Peyer's patch (tissue), 4 donors: Measurements from ENCODE around the gene IRF8. TPM values are rescaled to one million over a fixed set of nuclear protein-coding genes. Genes with fewer than 3 reads are reported as not detected.

Source experiments
- DNase-seq, 3 donors: peaks; one replicate each; pipeline ENCODE4 v3.0.0-alpha.2; 2017 to 2019
- H3K27ac ChIP-seq, 4 donors: fragments of 200-600 bp; sonication (generic); one replicate each; pipeline ENCODE4 v1.5.1; 2016 to 2019
- H3K27me3 ChIP-seq, 2 donors: fragments of 200-600 bp; sonication (generic); one replicate each; pipeline ENCODE4 v1.5.1; 2019
- H3K36me3 ChIP-seq, 3 donors: fragments of 200-600 bp; sonication (generic); one replicate each; pipeline ENCODE4 v1.5.1; 2016 to 2019
- H3K4me1 ChIP-seq, 4 donors: fragments of 200-600 bp; sonication (generic); one replicate each; pipeline ENCODE4 v1.5.1; 2016 to 2019
- H3K4me3 ChIP-seq, 4 donors: fragments of 200-600 bp; sonication (generic); 1 replicate in 3 of 4; 2 replicates in 1 of 4; pipeline ENCODE4 v1.5.1; 2016 to 2019; ENCODE audit warnings: mild to moderate bottlenecking in 1 of 4
- H3K9me3 ChIP-seq, 4 donors: fragments of 200-600 bp; sonication (generic); one replicate each; pipeline ENCODE4 v1.5.1; 2016 to 2019; ENCODE audit warnings: mild to moderate bottlenecking in 1 of 4
- POLR2A ChIP-seq, 2 donors: fragments of 450-650 bp; IDR thresholded peaks; one replicate each; pipeline ENCODE4 v1.5.1; 2017; ENCODE audit warnings: antibody characterized with exemption in 2 of 2, mild to moderate bottlenecking in 2 of 2, moderate library complexity in 2 of 2
- small RNA-seq, 2 donors: library from RNA; depleted of rRNA; stranded (forward); fragments of <200 nt; gene quantifications; one replicate each; pipeline ENCODE3, GENCODE V24; 2016
- total RNA-seq, 4 donors: library from RNA; depleted of rRNA; stranded (reverse); fragments of >200 nt; gene quantifications; one replicate each; pipeline ENCODE4 v1.1.0, GENCODE V29; 2016
- TF ChIP-seq, protein P1 (sequence below), 6 experiments: fragments of 450-650 bp in 4 of 6; fragments of 200-600 bp in 2 of 6; sonication (generic) in 1 of 6; IDR thresholded peaks; one replicate each; pipeline ENCODE4 v1.5.1; 2017 to 2019; ENCODE audit warnings: antibody characterized with exemption in 6 of 6, mild to moderate bottlenecking in 3 of 6, moderate library complexity in 1 of 6

IRF8 gene
- total RNA-seq, 4 donors from 2014 or later = 39.8 to 191 (median 93.2) TPM

DNA sequence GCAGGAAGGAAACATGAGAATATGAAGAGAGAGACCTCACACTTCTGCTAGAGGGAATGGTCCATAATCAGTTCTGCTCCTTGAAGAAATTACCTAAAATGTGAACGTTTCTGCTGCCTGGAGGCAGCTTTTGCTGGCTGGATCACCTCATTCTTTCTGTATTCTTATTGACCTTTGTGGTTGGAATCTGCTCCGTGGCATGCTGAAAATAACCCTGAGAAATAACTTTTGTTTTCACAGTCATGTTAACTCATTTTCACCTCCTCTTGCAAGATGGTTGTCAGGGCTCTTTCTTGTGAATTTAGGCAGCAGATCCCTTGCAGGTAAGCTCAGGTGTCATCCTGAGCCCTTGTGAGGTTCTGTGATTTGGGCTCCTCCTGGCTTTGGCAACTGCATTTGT lies 70.2 kb downstream of the IRF8 start:
- TF ChIP-seq, protein P1, sequence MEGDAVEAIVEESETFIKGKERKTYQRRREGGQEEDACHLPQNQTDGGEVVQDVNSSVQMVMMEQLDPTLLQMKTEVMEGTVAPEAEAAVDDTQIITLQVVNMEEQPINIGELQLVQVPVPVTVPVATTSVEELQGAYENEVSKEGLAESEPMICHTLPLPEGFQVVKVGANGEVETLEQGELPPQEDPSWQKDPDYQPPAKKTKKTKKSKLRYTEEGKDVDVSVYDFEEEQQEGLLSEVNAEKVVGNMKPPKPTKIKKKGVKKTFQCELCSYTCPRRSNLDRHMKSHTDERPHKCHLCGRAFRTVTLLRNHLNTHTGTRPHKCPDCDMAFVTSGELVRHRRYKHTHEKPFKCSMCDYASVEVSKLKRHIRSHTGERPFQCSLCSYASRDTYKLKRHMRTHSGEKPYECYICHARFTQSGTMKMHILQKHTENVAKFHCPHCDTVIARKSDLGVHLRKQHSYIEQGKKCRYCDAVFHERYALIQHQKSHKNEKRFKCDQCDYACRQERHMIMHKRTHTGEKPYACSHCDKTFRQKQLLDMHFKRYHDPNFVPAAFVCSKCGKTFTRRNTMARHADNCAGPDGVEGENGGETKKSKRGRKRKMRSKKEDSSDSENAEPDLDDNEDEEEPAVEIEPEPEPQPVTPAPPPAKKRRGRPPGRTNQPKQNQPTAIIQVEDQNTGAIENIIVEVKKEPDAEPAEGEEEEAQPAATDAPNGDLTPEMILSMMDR (IDR thresholded peaks at IDR 0.05) = no peak
- TF ChIP-seq POLR2A (IDR thresholded peaks at IDR 0.05) = no peak
- no peak for DNase-seq
- Histone ChIP-seq H3K27ac (peak overlapping the region in 1 of 4 donors; percentile 0), H3K36me3 (no peaks in the 10 kb centered on the region), H3K27me3 (no peaks in the 10 kb centered on the region), H3K4me3 (no peak overlapping the region), H3K9me3 (no peaks in the 10 kb centered on the region), H3K4me1 (peaks cover 0 to 9% (median 4%) of the 10 kb centered on the region in 4 donors)

GRCh38 chr16:85969591-85969990 lies 70.6 kb downstream of the IRF8 start:
- Histone ChIP-seq H3K27me3 (no peaks in the 10 kb centered on the region), H3K9me3 (no peaks in the 10 kb centered on the region), H3K36me3 (no peaks in the 10 kb centered on the region), H3K27ac (peak overlapping the region in 1 of 4 donors; percentile 0), H3K4me3 (no peak overlapping the region), H3K4me1 (peaks cover 0 to 9% (median 5%) of the 10 kb centered on the region in 4 donors)
- no peak for DNase-seq
- TF ChIP-seq POLR2A (IDR thresholded peaks at IDR 0.05) = no peak
- TF ChIP-seq, protein P1 (IDR thresholded peaks at IDR 0.05) = no peak

DNA sequence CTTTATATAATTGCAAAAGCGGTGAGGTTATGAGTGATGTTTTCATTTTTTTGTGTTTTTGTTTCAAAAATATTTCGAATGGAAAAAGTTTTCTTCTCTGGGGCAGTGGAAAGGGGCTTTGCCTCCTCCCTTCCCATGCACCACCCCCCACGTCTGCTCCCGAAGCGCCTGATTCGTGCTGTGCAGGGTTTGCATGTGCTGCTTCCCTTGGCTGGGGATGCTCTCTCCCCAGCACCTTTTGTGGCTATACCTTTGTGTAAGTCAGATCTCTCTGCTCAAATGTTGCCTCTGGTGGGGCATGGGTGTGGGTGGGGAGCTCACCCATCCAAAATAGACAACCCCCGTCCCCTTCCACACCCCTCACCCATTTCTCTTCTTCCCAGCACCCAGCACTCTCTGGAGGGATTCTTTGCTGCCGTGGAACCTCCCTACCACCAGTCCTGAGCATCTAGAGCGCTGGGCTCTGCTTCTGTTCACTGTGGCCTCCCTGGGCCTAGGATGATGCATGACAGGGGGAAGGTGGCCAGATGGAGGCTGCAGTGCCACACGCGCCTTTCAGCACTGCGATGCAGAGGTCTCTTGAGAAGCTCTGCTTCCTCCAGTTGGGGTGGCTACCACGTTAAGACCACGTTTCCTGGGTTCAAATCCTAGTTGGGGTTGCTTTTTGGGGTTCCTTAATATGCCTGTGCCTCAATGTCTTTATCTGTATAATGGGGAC lies 71.2 kb downstream of the IRF8 start:
- peaks cover 0 to 5% (median 4%) of the 10 kb centered on the region in 4 donors for H3K4me1 ChIP-seq
- H3K36me3 ChIP-seq = no peaks in the 10 kb centered on the region
- DNase-seq = no peak
- H3K4me3 ChIP-seq = no peak overlapping the region
- no peaks in the 10 kb centered on the region for H3K9me3 ChIP-seq
- TF ChIP-seq POLR2A (IDR thresholded peaks at IDR 0.05) = no peak
- no peak overlapping the region for H3K27ac ChIP-seq
- no peaks in the 10 kb centered on the region for H3K27me3 ChIP-seq

DNA sequence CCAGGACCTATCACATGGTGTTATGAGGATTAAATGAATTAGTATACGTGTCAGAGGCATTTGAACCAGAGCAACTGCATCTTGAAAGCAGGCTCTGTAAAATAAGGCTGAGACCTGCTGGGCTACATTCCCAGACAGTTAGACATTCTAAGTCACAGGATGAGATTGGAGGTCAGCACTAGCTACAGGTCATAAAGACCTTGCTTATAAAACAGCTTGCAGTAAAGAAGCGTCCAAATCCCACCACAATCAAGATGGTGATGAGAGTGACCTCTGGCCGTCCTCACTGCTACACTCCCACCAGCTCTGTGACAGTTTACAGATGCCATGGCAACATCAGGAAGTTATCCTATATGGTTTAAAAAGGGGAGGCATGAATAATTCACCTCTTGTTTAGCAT lies 71.8 kb downstream of the IRF8 start:
- H3K27ac ChIP-seq = no peak overlapping the region
- H3K27me3 ChIP-seq = no peaks in the 10 kb centered on the region
- no peaks in the 10 kb centered on the region for H3K9me3 ChIP-seq
- no peak for DNase-seq
- peaks cover 0 to 5% (median 2%) of the 10 kb centered on the region in 4 donors for H3K4me1 ChIP-seq
- H3K4me3 ChIP-seq = no peak overlapping the region
- no peak for TF ChIP-seq POLR2A (IDR thresholded peaks at IDR 0.05)
- TF ChIP-seq, protein P1 (IDR thresholded peaks at IDR 0.05) = no peak
- H3K36me3 ChIP-seq = no peaks in the 10 kb centered on the region

Small RNA genes lying within 50 kb of the gene (small RNA-seq; reads per million reads assigned to genes)
- 0.13 to 0.35 reads per million in 2 donors for gene MIR6774

Other genes with a start within 250 kb of the IRF8 start
- 10 to 100 TPM in 1 of 4 donors, 1 to 10 TPM in 3; 2.9 to 10.7 (median 5.2) TPM for gene GINS2, start 210.2 kb upstream of the IRF8 start, total RNA-seq
- gene C16orf74, start 148.1 kb upstream of the IRF8 start, total RNA-seq = 1 to 10 TPM in 2 of 4 donors, not detected in 2; 2.5 to 6.6 TPM
- 10 to 100 TPM; 37.2 to 38.9 (median 38.5) TPM for gene EMC8, start 99.6 kb upstream of the IRF8 start, total RNA-seq
- gene COX4I1, start 99.5 kb upstream of the IRF8 start, total RNA-seq = 100 to 1,000 TPM; 377 to 758 (median 713) TPM